ENCODE results near the gene BCAP29. TPM values are rescaled to one million over a fixed set of nuclear protein-coding genes. Genes with fewer than 3 reads are reported as not detected.

Gene BCAP29
- total RNA-seq, 1 donor, result 43.1 TPM

GRCh38 chr7:107579554-107579884, 527 bp upstream of the BCAP29 start:
- H3K4me2 ChIP-seq (ENCODE audit: insufficient read depth, low read length), result peak overlapping the region; percentile 92
- peak overlapping the region; percentile 84 for H3K27ac ChIP-seq (ENCODE audit: low read depth, low read length)
- peak overlapping the region; percentile 95 for H3K4me3 ChIP-seq (ENCODE audit: insufficient read depth, low read length)
- no peak for DNase-seq (ENCODE audit: insufficient read length, low spot score, missing footprints)
- H2AFZ ChIP-seq (ENCODE audit: low read length), result peak overlapping the region; percentile 94
- TF ChIP-seq CTCF (IDR thresholded peaks at IDR 0.05; ENCODE audit: extremely low read depth, low read depth, low read length), result no peak
- peaks cover 41% of the 10 kb centered on the region for H3K79me2 ChIP-seq (ENCODE audit: insufficient read depth, low read length)
- H3K27me3 ChIP-seq (ENCODE audit: insufficient read depth, low read length), result no peaks in the 10 kb centered on the region
- H3K36me3 ChIP-seq (ENCODE audit: insufficient read depth, low read length), result peaks cover 11% of the 10 kb centered on the region
- no peaks in the 10 kb centered on the region for H3K9me3 ChIP-seq (ENCODE audit: low read depth, low read length)
- no peaks in the 10 kb centered on the region for H4K20me1 ChIP-seq (ENCODE audit: insufficient read depth, low read length)
- peaks cover 27% of the 10 kb centered on the region for H3K4me1 ChIP-seq (ENCODE audit: insufficient read depth, low read length)

GRCh38 chr7:107580716-107581383, 804 bp downstream of the BCAP29 start:
- peak overlapping the region; percentile 94 for H2AFZ ChIP-seq (ENCODE audit: low read length)
- peaks cover 27% of the 10 kb centered on the region for H3K4me1 ChIP-seq (ENCODE audit: insufficient read depth, low read length)
- H3K27me3 ChIP-seq (ENCODE audit: insufficient read depth, low read length), result no peaks in the 10 kb centered on the region
- H3K79me2 ChIP-seq (ENCODE audit: insufficient read depth, low read length), result peaks cover 47% of the 10 kb centered on the region
- no peaks in the 10 kb centered on the region for H4K20me1 ChIP-seq (ENCODE audit: insufficient read depth, low read length)
- no peaks in the 10 kb centered on the region for H3K9me3 ChIP-seq (ENCODE audit: low read depth, low read length)
- peaks cover 13% of the 10 kb centered on the region for H3K36me3 ChIP-seq (ENCODE audit: insufficient read depth, low read length)
- H3K27ac ChIP-seq (ENCODE audit: low read depth, low read length), result peak overlapping the region; percentile 84
- H3K4me3 ChIP-seq (ENCODE audit: insufficient read depth, low read length), result peak overlapping the region; percentile 95
- no peak for DNase-seq (ENCODE audit: insufficient read length, low spot score, missing footprints)
- TF ChIP-seq CTCF (IDR thresholded peaks at IDR 0.05; ENCODE audit: extremely low read depth, low read depth, low read length), result no peak
- peak overlapping the region; percentile 92 for H3K4me2 ChIP-seq (ENCODE audit: insufficient read depth, low read length)

GRCh38 chr7:107581387-107582013, 1.5 kb downstream of the BCAP29 start:
- H2AFZ ChIP-seq (ENCODE audit: low read length), result no peak overlapping the region
- H3K27ac ChIP-seq (ENCODE audit: low read depth, low read length), result peak overlapping the region; percentile 84
- H3K9me3 ChIP-seq (ENCODE audit: low read depth, low read length), result no peaks in the 10 kb centered on the region
- peaks cover 27% of the 10 kb centered on the region for H3K4me1 ChIP-seq (ENCODE audit: insufficient read depth, low read length)
- peak overlapping the region; percentile 95 for H3K4me3 ChIP-seq (ENCODE audit: insufficient read depth, low read length)
- H3K36me3 ChIP-seq (ENCODE audit: insufficient read depth, low read length), result peaks cover 13% of the 10 kb centered on the region
- TF ChIP-seq CTCF (IDR thresholded peaks at IDR 0.05; ENCODE audit: extremely low read depth, low read depth, low read length), result no peak
- H3K27me3 ChIP-seq (ENCODE audit: insufficient read depth, low read length), result no peaks in the 10 kb centered on the region
- peaks cover 52% of the 10 kb centered on the region for H3K79me2 ChIP-seq (ENCODE audit: insufficient read depth, low read length)
- DNase-seq (ENCODE audit: insufficient read length, low spot score, missing footprints), result no peak
- H4K20me1 ChIP-seq (ENCODE audit: insufficient read depth, low read length), result no peaks in the 10 kb centered on the region
- peak overlapping the region; percentile 92 for H3K4me2 ChIP-seq (ENCODE audit: insufficient read depth, low read length)

GRCh38 chr7:107582875-107583274, 2.8 kb downstream of the BCAP29 start:
- H3K9me3 ChIP-seq (ENCODE audit: low read depth, low read length), result no peaks in the 10 kb centered on the region
- H3K36me3 ChIP-seq (ENCODE audit: insufficient read depth, low read length), result peaks cover 18% of the 10 kb centered on the region
- no peak for DNase-seq (ENCODE audit: insufficient read length, low spot score, missing footprints)
- TF ChIP-seq CTCF (IDR thresholded peaks at IDR 0.05; ENCODE audit: extremely low read depth, low read depth, low read length), result no peak
- H2AFZ ChIP-seq (ENCODE audit: low read length), result no peak overlapping the region
- H3K4me1 ChIP-seq (ENCODE audit: insufficient read depth, low read length), result peaks cover 27% of the 10 kb centered on the region
- peak overlapping the region; percentile 92 for H3K4me2 ChIP-seq (ENCODE audit: insufficient read depth, low read length)
- H3K4me3 ChIP-seq (ENCODE audit: insufficient read depth, low read length), result no peak overlapping the region
- peaks cover 56% of the 10 kb centered on the region for H3K79me2 ChIP-seq (ENCODE audit: insufficient read depth, low read length)
- no peak overlapping the region for H3K27ac ChIP-seq (ENCODE audit: low read depth, low read length)
- no peaks in the 10 kb centered on the region for H4K20me1 ChIP-seq (ENCODE audit: insufficient read depth, low read length)
- H3K27me3 ChIP-seq (ENCODE audit: insufficient read depth, low read length), result no peaks in the 10 kb centered on the region
